PFSK-1 (cell line): ENCODE data around the gene C3orf52.

Experiments used
- FOXP2 ChIP-seq: optimal IDR thresholded peaks from 2 replicates; pipeline ENCODE3; 2011; ENCODE audit warnings: borderline replicate concordance, control low read depth, inconsistent platforms; ENCODE audit not compliant: insufficient read depth; ENCODE audit errors: extremely low read length, extremely low read depth
- POLR2AphosphoS5 ChIP-seq: IDR thresholded peaks from 2 replicates; pipeline ENCODE4 v1.6.1; 2012; ENCODE audit warnings: low read depth, mild to moderate bottlenecking, control low read depth, low read length, moderate library complexity
- SIN3A ChIP-seq: IDR thresholded peaks from 2 replicates; pipeline ENCODE4 v1.6.1; 2012; ENCODE audit warnings: mild to moderate bottlenecking, low read length, moderate library complexity, borderline replicate concordance; ENCODE audit not compliant: insufficient read depth
- TAF1 ChIP-seq: IDR thresholded peaks from 2 replicates; pipeline ENCODE4 v1.6.1; 2012; ENCODE audit warnings: low read length, control low read depth, borderline replicate concordance; ENCODE audit not compliant: insufficient read depth
- TF ChIP-seq, protein P1 (sequence below), 2 experiments: IDR thresholded peaks; 2 replicates each; pipeline versions ENCODE4 v1.6.1 to v1.8.0; 2011 to 2012; ENCODE audit warnings: low read depth in 2 of 2, low read length in 2 of 2, control low read depth in 1 of 2, inconsistent platforms in 1 of 2, mild to moderate bottlenecking in 1 of 2, moderate library complexity in 1 of 2; ENCODE audit not compliant: insufficient read depth in 1 of 2

GRCh38 chr3:112131111-112131510 lies 44.9 kb downstream of the C3orf52 start:
- TF ChIP-seq POLR2AphosphoS5 = no peak
- TF ChIP-seq FOXP2 = no peak
- TF ChIP-seq, protein P1, sequence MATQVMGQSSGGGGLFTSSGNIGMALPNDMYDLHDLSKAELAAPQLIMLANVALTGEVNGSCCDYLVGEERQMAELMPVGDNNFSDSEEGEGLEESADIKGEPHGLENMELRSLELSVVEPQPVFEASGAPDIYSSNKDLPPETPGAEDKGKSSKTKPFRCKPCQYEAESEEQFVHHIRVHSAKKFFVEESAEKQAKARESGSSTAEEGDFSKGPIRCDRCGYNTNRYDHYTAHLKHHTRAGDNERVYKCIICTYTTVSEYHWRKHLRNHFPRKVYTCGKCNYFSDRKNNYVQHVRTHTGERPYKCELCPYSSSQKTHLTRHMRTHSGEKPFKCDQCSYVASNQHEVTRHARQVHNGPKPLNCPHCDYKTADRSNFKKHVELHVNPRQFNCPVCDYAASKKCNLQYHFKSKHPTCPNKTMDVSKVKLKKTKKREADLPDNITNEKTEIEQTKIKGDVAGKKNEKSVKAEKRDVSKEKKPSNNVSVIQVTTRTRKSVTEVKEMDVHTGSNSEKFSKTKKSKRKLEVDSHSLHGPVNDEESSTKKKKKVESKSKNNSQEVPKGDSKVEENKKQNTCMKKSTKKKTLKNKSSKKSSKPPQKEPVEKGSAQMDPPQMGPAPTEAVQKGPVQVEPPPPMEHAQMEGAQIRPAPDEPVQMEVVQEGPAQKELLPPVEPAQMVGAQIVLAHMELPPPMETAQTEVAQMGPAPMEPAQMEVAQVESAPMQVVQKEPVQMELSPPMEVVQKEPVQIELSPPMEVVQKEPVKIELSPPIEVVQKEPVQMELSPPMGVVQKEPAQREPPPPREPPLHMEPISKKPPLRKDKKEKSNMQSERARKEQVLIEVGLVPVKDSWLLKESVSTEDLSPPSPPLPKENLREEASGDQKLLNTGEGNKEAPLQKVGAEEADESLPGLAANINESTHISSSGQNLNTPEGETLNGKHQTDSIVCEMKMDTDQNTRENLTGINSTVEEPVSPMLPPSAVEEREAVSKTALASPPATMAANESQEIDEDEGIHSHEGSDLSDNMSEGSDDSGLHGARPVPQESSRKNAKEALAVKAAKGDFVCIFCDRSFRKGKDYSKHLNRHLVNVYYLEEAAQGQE (IDR thresholded peaks at IDR 0.05; ENCODE audit: insufficient read depth in 1 of 2, low read depth in 2 of 2, low read length in 2 of 2) = no peak
- no peak for TF ChIP-seq TAF1
- TF ChIP-seq SIN3A = no peak
